H1 (cell line): ENCODE measurements around the gene ATOH8. TPM values are rescaled to one million over a fixed set of nuclear protein-coding genes. Genes with fewer than 3 reads are reported as not detected.

Source experiments
- RXRA ChIP-seq: IDR thresholded peaks from 2 replicates; pipeline ENCODE4 v1.6.1; 2011; ENCODE audit warnings: low read depth, mild to moderate bottlenecking, low read length, moderate library complexity; ENCODE audit not compliant: insufficient read depth
- polyA plus RNA-seq, 7 experiments: library from polyadenylated mRNA; depleted of rRNA in 3 of 7; stranded (reverse) in 5 of 7; unstranded in 2 of 7; fragments of >200 nt in 5 of 7; fragments of 200-250 nt in 2 of 7; gene quantifications; 1 replicate in 5 of 7; 2 replicates in 1 of 7; 4 replicates in 1 of 7; pipeline versions ENCODE4 v1.2.1 to v1.2.3, GENCODE V29; 2011 to 2013; ENCODE audit warnings: missing spikeins in 2 of 7, mixed read lengths in 2 of 7
- total RNA-seq: library from RNA; stranded (reverse); fragmentation: NEBNext Ultra II Directional; extraction: Animal tissue kit (Norgen Biotek cat#: 25700); gene quantifications from 2 replicates; pipeline ENCODE4 v1.2.1, GENCODE V29; 2021

The ATOH8 gene
- total and polyA plus RNA-seq, 2 of the 8 experiments (the other 6 are each of a cell fraction or from before 2014, with no cell fraction given) = 0.50 to 0.53 TPM

GRCh38 chr2:85786865-85787264 is 33.1 kb downstream of the ATOH8 start (continued):
- TF ChIP-seq RXRA = no peak
